NCI-H69 (cell line): ENCODE data around the gene SERP1.

ENCODE experiments used
- DNase-seq: peaks from one replicate; lab custom pipeline; 2025; lab: John Stamatoyannopoulos, UW

Gene SERP1

GRCh38 chr3:150546226-150547044 lies at the start of gene SERP1, which contains the start of gene EIF2A:
Gene SERP1 (minus strand): TSS chr3:150546496. CDS start chr3:150546135, 361 bp downstream.
Gene EIF2A (plus strand): TSS chr3:150546787. CDS start chr3:150546803, 16 bp downstream.
- peak; percentile 98 for DNase-seq

GRCh38 chr3:150594150-150594549 lies 47.9 kb upstream of the SERP1 start:
- no peak for DNase-seq

GRCh38 chr3:150589759-150590158 lies 43.5 kb upstream of the SERP1 start:
- no peak for DNase-seq

- no peak for DNase-seq
Measured at GRCh38 chr3:150588027-150588830, 41.9 kb upstream of the SERP1 start.

GRCh38 chr3:150583028-150583427 lies 36.7 kb upstream of the SERP1 start:
- no peak for DNase-seq

- no peak for DNase-seq
Measured at GRCh38 chr3:150582620-150583019, 36.3 kb upstream of the SERP1 start.

GRCh38 chr3:150581174-150581573 lies 34.9 kb upstream of the SERP1 start:
- DNase-seq = no peak

DNA sequence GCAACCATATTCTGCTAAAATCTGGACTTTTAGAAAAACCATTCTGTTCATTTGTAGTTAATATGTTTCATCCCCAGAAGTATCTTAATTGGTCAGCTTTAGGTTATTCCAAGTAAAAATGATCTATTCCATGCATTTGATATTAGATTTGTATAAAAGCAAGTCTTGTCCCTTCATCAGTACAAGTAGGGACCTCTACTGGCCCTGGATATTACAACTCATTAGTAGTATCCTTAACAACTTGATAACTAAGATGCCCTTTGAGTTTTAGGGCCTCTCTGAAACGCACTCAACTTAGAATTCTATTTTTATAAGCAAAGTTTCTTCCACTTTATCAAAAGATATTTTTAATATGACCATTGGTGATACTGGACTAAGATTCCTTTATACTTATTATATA lies 31.6 kb upstream of the SERP1 start:
- no peak for DNase-seq

DNA sequence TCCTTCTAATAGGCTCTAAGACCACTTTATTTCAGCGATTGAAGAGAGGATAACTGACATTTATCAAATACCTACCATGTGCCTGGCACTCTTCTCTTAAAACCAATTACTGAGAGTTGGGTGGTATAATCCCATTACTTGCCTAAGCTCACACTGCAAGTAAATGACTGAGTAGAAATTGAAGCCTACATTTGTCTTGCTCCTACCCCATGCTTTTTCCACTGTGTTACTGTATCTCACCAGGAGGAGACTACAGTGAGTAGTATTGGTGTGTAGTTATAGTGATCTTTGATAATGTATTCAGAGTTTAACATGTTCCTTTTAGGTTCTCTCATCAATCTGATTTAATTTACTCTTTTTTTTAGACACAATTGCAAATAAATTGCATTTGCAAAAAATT lies 21.0 kb upstream of the SERP1 start:
- DNase-seq = no peak

DNA sequence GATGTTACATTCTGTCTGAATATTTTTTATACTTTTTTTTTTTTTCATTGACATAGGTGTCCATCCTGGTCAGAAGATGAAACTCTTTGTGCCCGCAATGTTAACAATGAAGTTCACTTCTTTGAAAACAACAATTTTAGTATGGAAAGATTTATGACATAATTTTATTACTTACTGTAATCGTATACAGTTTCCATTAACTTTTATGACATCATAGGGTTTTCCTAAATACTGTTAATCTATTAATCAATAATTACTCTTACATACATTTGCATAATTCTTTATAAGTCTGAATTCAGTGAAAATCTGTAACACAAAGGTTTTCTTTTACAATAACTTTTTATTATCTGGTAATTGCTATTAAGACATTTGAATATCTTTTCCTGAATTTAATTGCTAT lies 17.9 kb upstream of the SERP1 start:
- DNase-seq = no peak

DNA sequence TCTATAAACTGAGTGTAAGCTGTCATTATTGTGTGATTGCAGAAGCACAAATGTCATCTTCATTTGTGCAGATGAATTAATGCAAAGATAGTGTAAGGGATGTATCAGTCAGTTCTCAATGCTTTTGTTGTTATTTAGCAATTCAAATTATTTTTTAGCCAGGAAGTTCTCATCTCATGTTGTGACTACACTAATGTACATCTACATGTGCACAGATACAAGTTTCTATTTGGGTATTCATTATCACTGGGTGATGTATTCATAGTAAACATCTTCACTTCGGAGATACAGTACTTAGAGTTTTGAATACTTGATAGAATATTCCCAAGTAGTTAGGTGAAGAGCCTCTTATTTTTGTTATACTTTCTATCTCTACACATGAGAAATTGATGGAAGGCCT lies 11.4 kb upstream of the SERP1 start:
- no peak for DNase-seq

DNA sequence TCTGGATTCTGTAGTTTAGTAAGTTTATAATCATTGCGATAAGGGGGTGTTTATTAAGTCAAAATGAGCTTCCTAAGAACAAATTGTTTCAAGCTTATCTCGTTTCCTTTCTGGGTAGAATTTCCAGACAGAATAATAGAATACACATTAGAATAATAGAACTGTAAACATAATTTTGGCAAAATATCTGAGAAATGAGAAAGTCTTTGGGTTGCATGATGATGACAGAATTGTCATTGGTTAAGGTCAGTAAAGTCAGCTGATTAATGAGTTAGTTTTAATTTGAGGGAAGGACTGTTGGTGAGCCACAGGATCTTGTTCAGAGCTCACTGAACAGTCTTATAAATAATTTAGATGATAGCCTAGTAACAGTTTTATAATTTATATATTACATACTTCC lies 10.5 kb upstream of the SERP1 start:
- no peak for DNase-seq

DNA sequence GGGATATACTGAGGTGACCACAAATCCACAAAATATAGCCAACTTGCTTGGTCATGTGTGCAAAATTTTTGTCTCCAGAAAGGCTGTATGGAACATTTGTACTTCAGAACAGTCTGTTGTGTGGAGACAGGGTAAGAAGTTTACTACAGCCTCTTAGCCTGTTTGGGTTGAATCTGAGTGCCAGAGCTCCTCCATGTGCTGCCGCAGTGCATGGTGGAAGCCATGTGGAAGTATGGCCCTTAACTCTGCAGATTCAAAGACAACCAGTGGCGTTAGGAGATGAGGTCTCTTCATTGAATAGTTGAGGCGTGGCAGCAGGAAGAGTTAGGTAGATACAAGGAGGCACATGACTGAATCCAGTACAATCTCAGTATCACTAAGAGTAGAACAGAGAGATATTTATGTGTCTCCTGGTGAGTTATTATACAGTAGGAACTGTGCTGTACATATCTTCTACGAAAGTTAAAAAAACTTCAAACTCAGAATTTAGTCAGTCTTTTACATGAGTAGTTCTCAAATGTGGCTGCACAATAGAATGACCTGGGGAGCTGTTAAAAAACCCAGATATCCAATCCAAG lies 9.7 kb upstream of the SERP1 start:
- DNase-seq = no peak

DNA sequence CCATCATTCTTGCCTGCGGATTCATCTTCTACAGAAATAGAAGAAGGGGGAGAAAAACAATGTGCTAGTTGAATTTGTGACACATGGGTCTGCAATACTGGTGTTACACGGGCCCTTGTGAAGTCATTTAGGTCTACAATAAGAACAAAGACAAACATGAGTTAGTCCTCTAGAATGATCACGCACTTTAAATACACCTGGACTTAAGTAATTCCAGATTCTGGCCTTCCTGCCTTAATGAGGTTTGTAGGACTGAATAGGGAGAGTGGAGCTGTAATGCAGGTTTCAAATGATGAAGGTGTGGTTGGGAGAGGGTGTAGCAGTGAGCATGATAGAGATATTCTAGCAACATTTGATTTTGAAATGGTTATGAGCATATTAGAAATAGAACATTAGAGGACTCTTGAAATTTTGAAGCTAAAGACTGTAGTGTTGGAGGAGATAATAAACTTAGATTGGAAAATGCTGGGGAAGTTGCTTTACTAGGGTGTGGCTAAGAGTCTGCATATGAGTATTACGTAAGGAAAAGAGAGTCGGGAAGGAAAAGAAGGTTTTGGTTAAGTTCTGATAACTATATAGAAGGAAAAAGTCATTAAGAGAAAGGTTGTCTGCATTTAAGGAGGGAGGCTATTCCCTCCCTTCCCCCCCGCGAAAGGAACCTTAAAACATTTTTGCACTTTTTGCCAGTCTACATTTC lies 897 bp upstream of the SERP1 start:
- DNase-seq = peak; percentile 6

- DNase-seq = peak; percentile 29
Measured at GRCh38 chr3:150545419-150546225, 674 bp downstream of the SERP1 start.

DNA sequence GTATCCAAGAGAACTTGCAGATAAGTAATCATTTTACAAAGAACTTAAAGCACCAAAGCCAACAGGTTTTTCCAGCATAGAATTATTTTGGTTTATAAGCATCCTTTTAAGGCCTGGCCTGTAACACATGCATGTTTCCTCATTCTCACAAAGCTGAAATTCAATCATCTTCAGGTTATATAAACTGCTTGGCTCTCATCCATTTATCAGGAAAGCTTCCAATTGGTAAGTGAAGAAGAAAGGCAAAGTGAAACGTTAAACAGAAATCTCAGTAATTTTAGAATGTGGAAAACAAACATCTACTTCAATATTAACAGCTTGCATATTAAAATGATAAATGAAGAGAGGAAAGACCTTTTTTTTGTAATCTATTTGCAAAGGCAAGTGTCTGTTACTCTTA lies 1.6 kb downstream of the SERP1 start:
- peak; percentile 1 for DNase-seq

- no peak for DNase-seq
Measured at GRCh38 chr3:150544041-150544440, 2.3 kb downstream of the SERP1 start.

DNA sequence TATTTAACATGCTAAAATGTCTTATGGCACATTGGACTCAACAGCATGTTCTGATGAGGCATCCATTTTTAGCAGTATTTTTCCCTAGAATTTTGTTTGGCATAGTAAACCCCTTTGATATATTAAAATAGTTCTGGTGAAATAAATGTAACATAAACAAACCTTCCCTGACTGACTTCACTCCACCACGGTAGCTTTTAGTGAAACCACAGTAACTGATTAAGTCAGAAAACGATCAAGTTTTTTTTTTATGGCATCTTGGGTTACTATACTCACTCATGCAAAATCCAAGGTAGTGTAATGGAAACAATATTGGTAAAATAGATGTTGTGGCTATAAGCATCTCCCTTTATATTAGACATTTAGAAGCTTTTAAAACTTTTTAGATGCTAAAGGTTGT lies 2.8 kb downstream of the SERP1 start:
- DNase-seq = no peak

DNA sequence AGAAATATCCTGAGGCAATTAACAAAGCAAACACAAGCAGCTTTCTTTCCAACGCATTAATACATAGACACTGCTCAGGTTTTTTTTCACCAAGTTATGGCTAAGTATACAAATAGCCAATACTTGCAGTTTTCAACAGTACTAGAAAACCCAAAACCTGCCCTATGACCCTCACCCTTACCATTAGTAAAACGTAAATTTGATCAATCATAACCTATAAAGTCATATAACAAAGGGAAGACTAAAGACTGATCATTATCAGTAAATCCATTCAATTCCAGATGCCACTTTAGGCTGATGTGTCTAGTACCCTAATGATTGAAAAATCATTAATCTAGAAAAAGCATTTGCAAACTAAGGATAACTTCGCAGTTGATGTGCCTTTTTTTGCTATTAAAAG lies 3.2 kb downstream of the SERP1 start:
- peak; percentile 1 for DNase-seq

DNA sequence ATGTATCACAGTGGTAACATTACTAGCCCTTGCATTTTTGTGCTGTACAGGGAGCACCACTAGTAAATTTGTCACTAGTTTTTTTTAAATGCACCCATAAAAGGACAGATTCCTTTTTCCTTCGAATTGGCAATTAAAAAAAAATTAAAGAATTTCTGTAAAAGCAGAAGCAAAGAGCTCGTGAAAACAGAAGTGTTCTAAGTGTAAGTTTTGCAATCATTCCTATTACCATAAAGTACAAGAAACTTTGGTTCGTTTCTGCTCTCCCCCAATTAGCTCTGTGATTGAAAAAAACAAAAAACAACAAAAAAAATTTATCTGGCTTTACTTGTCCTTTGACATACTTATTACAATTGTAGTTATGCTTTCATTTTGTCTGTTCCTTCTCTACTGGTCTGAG lies 5.3 kb downstream of the SERP1 start:
- no peak for DNase-seq

- no peak for DNase-seq
Measured at GRCh38 chr3:150540297-150540696, 6.0 kb downstream of the SERP1 start.
